H1 (cell line): ENCODE results near the gene SPDYC. TPM values are rescaled to one million over a fixed set of nuclear protein-coding genes. Genes with fewer than 3 reads are reported as not detected.
"Not testable (repeated sequence)": the region's sequence is repeated elsewhere in the genome, so short reads cannot be mapped to it uniquely, and the experiment has no call there.

Source experiments
- CTCF ChIA-PET: fragments of 300-600 bp; sonication (Branson Sonifier 250); formaldehyde crosslinking; loops from one replicate; lab custom pipeline; 2021; ENCODE audit not compliant: partially characterized antibody; lab: Charles Lee
- POLR2A ChIA-PET: fragments of 300-600 bp; sonication (Branson Sonifier 250); formaldehyde crosslinking; loops from one replicate; lab custom pipeline; 2021; ENCODE audit warnings: inconsistent platforms; ENCODE audit not compliant: partially characterized antibody; lab: Charles Lee
- DNase-seq, 2 experiments: peaks; one replicate each; pipeline versions ENCODE4 v3.0.0 to v3.0.0-alpha.2; 2010 to 2022; ENCODE audit warnings: low spot score in 2 of 2, low read depth in 1 of 2, mixed read lengths in 1 of 2
- FAIRE-seq: peaks from 2 replicates; lab custom pipeline; 2011; peaks lifted over from hg19 to GRCh38; lab: Jason Lieb, UNC
- H2AFZ ChIP-seq: 2 replicates; pipeline ENCODE4 v1.8.1; 2012; ENCODE audit warnings: low read length, inconsistent platforms
- H2AK5ac ChIP-seq: 2 replicates; pipeline ENCODE4 v1.6.1; 2013; ENCODE audit warnings: low read depth, low read length
- H2BK120ac ChIP-seq: replicated peaks from 2 replicates; pipeline ENCODE3; 2013; ENCODE audit warnings: low read depth, low read length, inconsistent platforms
- H2BK12ac ChIP-seq: 2 replicates; pipeline ENCODE4 v1.6.1; 2013; ENCODE audit warnings: low read depth, low read length
- H2BK15ac ChIP-seq: 2 replicates; pipeline ENCODE4 v1.6.1; 2013; ENCODE audit warnings: low read length
- H2BK20ac ChIP-seq: 2 replicates; pipeline ENCODE4 v1.6.1; 2013; ENCODE audit warnings: low read length
- H2BK5ac ChIP-seq: 2 replicates; pipeline ENCODE4 v1.6.1; 2013; ENCODE audit warnings: low read depth, low read length
- H3K14ac ChIP-seq: 2 replicates; pipeline ENCODE4 v1.6.1; 2013; ENCODE audit warnings: inconsistent platforms; ENCODE audit not compliant: insufficient read length
- H3K18ac ChIP-seq: 2 replicates; pipeline ENCODE4 v1.6.1; 2013; ENCODE audit warnings: low read length; ENCODE audit errors: extremely low read depth
- H3K23ac ChIP-seq: 2 replicates; pipeline ENCODE4 v1.6.1; 2013; ENCODE audit warnings: inconsistent platforms; ENCODE audit not compliant: insufficient read length
- H3K23me2 ChIP-seq: 2 replicates; pipeline ENCODE4 v1.6.1; 2013; ENCODE audit warnings: low read depth, low read length
- H3K27ac ChIP-seq: 2 replicates; pipeline ENCODE4 v1.6.1; 2011; ENCODE audit warnings: low read depth, low read length, inconsistent platforms
- H3K27me3 ChIP-seq, 4 experiments: replicated peaks in 1 of 4; 1 replicate in 1 of 4; 2 replicates in 3 of 4; pipeline versions ENCODE4 v1.6.1 to v1.8.1; 2011 to 2013; ENCODE audit warnings: low read length in 3 of 4, mild to moderate bottlenecking in 3 of 4, inconsistent platforms in 2 of 4, mixed read lengths in 2 of 4, moderate library complexity in 1 of 4; ENCODE audit not compliant: control insufficient read depth in 3 of 4, insufficient read depth in 3 of 4; ENCODE audit errors: extremely low read depth in 1 of 4
- H3K36me3 ChIP-seq, 4 experiments: 2 replicates each; pipeline versions ENCODE4 v1.6.1 to v1.8.1; 2011 to 2013; ENCODE audit warnings: mild to moderate bottlenecking in 4 of 4, low read length in 3 of 4, moderate library complexity in 2 of 4, control low read depth in 1 of 4, inconsistent platforms in 1 of 4; ENCODE audit not compliant: insufficient read depth in 4 of 4, control insufficient read depth in 2 of 4
- H3K4ac ChIP-seq: replicated peaks from 2 replicates; pipeline ENCODE3; 2013; ENCODE audit warnings: low read length, low read depth, mixed read lengths, inconsistent platforms; ENCODE audit not compliant: insufficient read length
- H3K4me1 ChIP-seq, 4 experiments: replicated peaks in 1 of 4; 1 replicate in 1 of 4; 2 replicates in 3 of 4; pipeline versions ENCODE4 v1.6.1 to v1.8.1; 2011 to 2013; ENCODE audit warnings: low read length in 3 of 4, inconsistent platforms in 2 of 4, mixed read lengths in 1 of 4; ENCODE audit not compliant: insufficient read depth in 4 of 4, control insufficient read depth in 3 of 4
- H3K4me2 ChIP-seq, 2 experiments: 2 replicates each; pipeline versions ENCODE4 v1.6.1 to v1.8.1; 2011 to 2013; ENCODE audit warnings: low read depth in 2 of 2, low read length in 2 of 2, control low read depth in 1 of 2, inconsistent platforms in 1 of 2, mild to moderate bottlenecking in 1 of 2; ENCODE audit not compliant: insufficient read depth in 1 of 2
- H3K4me3 ChIP-seq, 4 experiments: fragments of 200-600, 300-600 bp in 1 of 4; sonication (generic), shearing (Covaris generic), sonication (Bioruptor Twin) in 1 of 4; 2 replicates each; pipeline versions ENCODE4 v1.5.1 to v1.8.1; 2011 to 2016; ENCODE audit warnings: low read length in 4 of 4, low read depth in 3 of 4, control low read depth in 2 of 4, inconsistent platforms in 2 of 4, mild to moderate bottlenecking in 2 of 4, mixed read lengths in 1 of 4, moderate library complexity in 1 of 4; ENCODE audit not compliant: insufficient read depth in 2 of 4; ENCODE audit errors: extremely low read depth in 1 of 4
- H3K56ac ChIP-seq: replicated peaks from 2 replicates; pipeline ENCODE3; 2013; ENCODE audit warnings: low read depth, mild to moderate bottlenecking, mixed read lengths, low read length, inconsistent platforms; ENCODE audit not compliant: insufficient read length
- H3K79me1 ChIP-seq: 2 replicates; pipeline ENCODE4 v1.6.1; 2013; ENCODE audit warnings: low read depth, low read length, control low read depth
- H3K79me2 ChIP-seq, 2 experiments: 2 replicates each; pipeline versions ENCODE4 v1.6.1 to v1.8.1; 2012 to 2013; ENCODE audit warnings: low read length in 2 of 2, mild to moderate bottlenecking in 2 of 2, inconsistent platforms in 1 of 2; ENCODE audit not compliant: insufficient read depth in 2 of 2, control insufficient read depth in 1 of 2
- H3K9ac ChIP-seq, 4 experiments: replicated peaks in 1 of 4; 1 replicate in 1 of 4; 2 replicates in 3 of 4; pipeline versions ENCODE4 v1.6.1 to v1.8.1; 2011 to 2013; ENCODE audit warnings: low read depth in 3 of 4, low read length in 3 of 4, control low read depth in 2 of 4, mild to moderate bottlenecking in 2 of 4, moderate library complexity in 2 of 4, inconsistent platforms in 1 of 4; ENCODE audit errors: extremely low read depth in 1 of 4
- H3K9me3 ChIP-seq, 2 experiments: 2 replicates each; pipeline versions ENCODE4 v1.6.1 to v1.8.1; 2012 to 2013; ENCODE audit warnings: mild to moderate bottlenecking in 2 of 2, moderate library complexity in 2 of 2, control low read depth in 1 of 2, inconsistent platforms in 1 of 2, low read depth in 1 of 2, low read length in 1 of 2, mixed read lengths in 1 of 2; ENCODE audit not compliant: insufficient read depth in 2 of 2
- H4K20me1 ChIP-seq, 2 experiments: replicated peaks in 1 of 2; 2 replicates each; pipeline versions ENCODE3 to v1.8.1; 2011 to 2013; ENCODE audit warnings: inconsistent platforms in 2 of 2, low read length in 2 of 2, mild to moderate bottlenecking in 1 of 2; ENCODE audit not compliant: insufficient read depth in 2 of 2, control insufficient read depth in 1 of 2
- H4K5ac ChIP-seq: 2 replicates; pipeline ENCODE4 v1.6.1; 2013; ENCODE audit warnings: low read length, low read depth, mixed read lengths, inconsistent platforms; ENCODE audit not compliant: insufficient read length
- H4K8ac ChIP-seq: 2 replicates; pipeline ENCODE4 v1.8.0; 2013; ENCODE audit warnings: mild to moderate bottlenecking, moderate library complexity, low read length, inconsistent platforms; ENCODE audit not compliant: insufficient read depth; ENCODE audit errors: extremely low read depth
- H4K91ac ChIP-seq: replicated peaks from 2 replicates; pipeline ENCODE3; 2013; ENCODE audit warnings: low read length, mixed read lengths, inconsistent platforms; ENCODE audit not compliant: insufficient read length
- ZNF274 ChIP-seq: IDR thresholded peaks from 2 replicates; pipeline ENCODE4 v1.7.0; 2012; ENCODE audit warnings: low read length, borderline replicate concordance; ENCODE audit errors: extremely low read depth
- WGBS, 2 experiments: shearing (Covaris generic) in 1 of 2; methylation state at CpG; one replicate each; pipeline versions ENCODE4 v1.1.6 to v1.1.7; 2013 to 2015; ENCODE audit warnings: low lambda C conversion rate in 2 of 2, mixed read lengths in 2 of 2, inconsistent platforms in 1 of 2, low coverage in 1 of 2, missing lambda C conversion rate in 1 of 2; ENCODE audit not compliant: insufficient replicate concordance in 2 of 2, insufficient coverage in 1 of 2, insufficient read length in 1 of 2; ENCODE audit errors: extremely low coverage in 1 of 2, missing lambda C conversion rate in 1 of 2; 5-methylcytosine and 5-hydroxymethylcytosine counted together
- polyA plus RNA-seq, 7 experiments: library from polyadenylated mRNA; depleted of rRNA in 3 of 7; stranded (reverse) in 5 of 7; unstranded in 2 of 7; fragments of >200 nt in 5 of 7; fragments of 200-250 nt in 2 of 7; gene quantifications; 1 replicate in 5 of 7; 2 replicates in 1 of 7; 4 replicates in 1 of 7; pipeline versions ENCODE4 v1.2.1 to v1.2.3, GENCODE V29; 2011 to 2013; ENCODE audit warnings: missing spikeins in 2 of 7, mixed read lengths in 2 of 7
- total RNA-seq: library from RNA; stranded (reverse); fragmentation: NEBNext Ultra II Directional; extraction: Animal tissue kit (Norgen Biotek cat#: 25700); gene quantifications from 2 replicates; pipeline ENCODE4 v1.2.1, GENCODE V29; 2021

SPDYC gene
- total and polyA plus RNA-seq, 2 of the 8 experiments (the other 6 are each of a cell fraction or from before 2014, with no cell fraction given) = 0.15 TPM; not detected in 1

GRCh38 chr11:65148657-65149056 lies 21.4 kb upstream of the SPDYC start:
- Histone ChIP-seq H2BK15ac (no peak overlapping the region), H3K18ac (no peak overlapping the region), H3K4ac (no peak overlapping the region), H3K23ac (no peak overlapping the region), H3K9me3 (peaks cover 0 to 7% of the 10 kb centered on the region in 2 experiments; a peak in 1 of 4 replicates), H3K79me2 (no peaks in the 10 kb centered on the region), H2AK5ac (no peak overlapping the region), H3K56ac (no peak overlapping the region), H3K23me2 (no peaks in the 10 kb centered on the region), H2BK5ac (no peak overlapping the region), H3K27me3 (no peaks in the 10 kb centered on the region), H3K79me1 (no peaks in the 10 kb centered on the region), H3K4me3 (no peak overlapping the region), H3K9ac (no peak overlapping the region), H2BK120ac (no peak overlapping the region), H2AFZ (no peak overlapping the region), H4K91ac (no peak overlapping the region), H3K4me1 (no peaks in the 10 kb centered on the region), H3K4me2 (no peak overlapping the region), H2BK20ac (no peak overlapping the region), H4K20me1 (no peaks in the 10 kb centered on the region), H3K27ac (no peak overlapping the region), H3K36me3 (no peaks in the 10 kb centered on the region), H3K14ac (no peak overlapping the region), H2BK12ac (no peak overlapping the region), H4K5ac (no peak overlapping the region), H4K8ac (no peak overlapping the region)
- no peak for DNase-seq
- POLR2A ChIA-PET = interaction anchor here (1.0 to 1.1 kb wide), 2 partner anchors 12 to 18 kb away, joined by 3 to 4 read pairs; no protein-coding TSS in a partner anchor
- 89% methylated on average over 5 of the region's 5 CpGs; no CpG with 5 or more reads in 1 of the 2 experiments for WGBS, 2 experiments
- TF ChIP-seq ZNF274 = no peak
- CTCF ChIA-PET = interaction anchor here (1.0 kb wide), 1 partner anchor 33 kb away, joined by 3 read pairs; the partner anchor contains the start of gene CAPN1
- no peak for FAIRE-seq

DNA sequence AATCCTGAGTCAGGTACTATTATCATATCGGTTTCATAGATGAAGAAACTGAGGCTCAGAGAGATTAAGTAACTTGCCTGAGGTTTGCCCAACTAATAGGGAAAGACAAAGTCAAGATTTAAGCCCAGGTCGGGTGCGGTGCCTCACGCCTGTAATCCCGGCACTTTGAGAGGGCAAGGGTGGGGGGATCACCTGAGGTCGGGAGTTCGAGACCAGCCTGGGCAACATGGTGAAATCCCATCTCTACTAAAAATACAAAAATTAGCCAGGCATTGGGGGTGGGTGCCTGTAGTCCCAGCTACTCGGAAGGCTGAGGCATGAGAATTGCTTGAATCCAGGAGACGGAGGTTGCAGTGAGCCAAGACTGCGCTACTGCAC lies 19.9 kb upstream of the SPDYC start:
- H3K27me3 ChIP-seq, H3K18ac ChIP-seq, H2BK20ac ChIP-seq, H3K4me2 ChIP-seq, H3K56ac ChIP-seq, H3K79me1 ChIP-seq, H2BK5ac ChIP-seq, H3K4ac ChIP-seq, H2BK15ac ChIP-seq, H3K4me3 ChIP-seq, H3K9me3 ChIP-seq, H3K36me3 ChIP-seq, H4K20me1 ChIP-seq, H4K8ac ChIP-seq, H3K27ac ChIP-seq, H4K5ac ChIP-seq, CTCF ChIA-PET, H3K9ac ChIP-seq, H2BK120ac ChIP-seq, H3K14ac ChIP-seq, H3K79me2 ChIP-seq, H2AK5ac ChIP-seq, FAIRE-seq, H3K23ac ChIP-seq, H3K4me1 ChIP-seq, H2AFZ ChIP-seq, H3K23me2 ChIP-seq, H4K91ac ChIP-seq, H2BK12ac ChIP-seq, POLR2A ChIA-PET, DNase-seq: not testable (repeated sequence)
- 90% methylated on average over 10 of the region's 10 CpGs; no CpG with 5 or more reads in 1 of the 2 experiments for WGBS, 2 experiments
